Measurements from ENCODE around the gene KBTBD8. TPM values are rescaled to one million over a fixed set of nuclear protein-coding genes. Genes with fewer than 3 reads are reported as not detected.

Gene KBTBD8
- total RNA-seq, 3 donors from 2014 or later (not counting 1 experiment from before 2014, with no cell fraction given) = 8.6 to 11.8 (median 10.8) TPM

DNA sequence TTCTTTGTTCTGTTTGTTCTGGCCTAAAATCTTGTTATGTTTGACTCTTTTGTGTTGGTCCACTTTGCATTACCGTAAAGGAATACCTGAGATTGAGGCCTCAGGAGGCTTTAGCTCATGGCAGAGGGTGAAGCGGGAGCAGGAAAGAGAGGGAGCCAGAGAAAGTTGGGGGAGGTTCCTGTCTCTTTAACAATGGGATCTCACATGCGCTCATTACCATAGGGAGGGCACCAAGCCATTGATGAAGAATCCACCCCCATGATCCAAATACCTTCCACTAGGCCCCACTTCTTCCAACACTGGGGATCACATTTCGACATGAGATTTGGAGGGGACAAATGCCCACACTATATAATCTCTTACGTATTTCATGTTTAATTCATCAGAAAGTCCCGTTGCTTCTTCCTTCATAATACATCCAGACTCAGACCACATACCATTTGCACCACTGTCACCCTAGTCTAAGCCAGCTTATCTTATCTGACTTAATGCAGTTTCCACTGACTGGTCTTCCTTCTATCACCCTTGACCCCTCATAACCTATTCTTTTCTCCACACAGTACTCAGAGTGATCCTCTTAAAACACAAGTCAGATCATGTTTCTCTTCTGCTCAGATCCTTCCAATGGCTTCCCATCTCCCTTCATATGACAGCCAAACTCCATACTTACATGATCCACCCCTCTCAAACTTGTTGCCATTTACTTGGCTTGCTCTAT, 13.5 kb downstream of the KBTBD8 start:
- Histone ChIP-seq H3K4me1 (ENCODE audit: control insufficient read depth, insufficient read depth, low read length) (no peaks in the 10 kb centered on the region), H3K9me3 (ENCODE audit: control insufficient read depth, insufficient read depth, low read length) (no peaks in the 10 kb centered on the region), H3K27me3 (ENCODE audit: control insufficient read depth, insufficient read depth, low read length) (no peaks in the 10 kb centered on the region), H3K4me3 (ENCODE audit: low read length) (no peak overlapping the region), H3K36me3 (ENCODE audit: control insufficient read depth, insufficient read depth, low read length) (peaks cover 31% of the 10 kb centered on the region), H3K27ac (ENCODE audit: low read length) (no peak overlapping the region)
- Mint-ChIP-seq H3K36me3 (peaks cover 7% of the 10 kb centered on the region), H3K9me3 (no peaks in the 10 kb centered on the region), H3K27ac (no peak overlapping the region), H3K4me1 (peaks cover 4 to 5% of the 10 kb centered on the region in 2 donors), H3K27me3 (ENCODE audit: low read depth in 2 of 2) (no peaks in the 10 kb centered on the region), H3K4me3 (no peak overlapping the region)
- no peak for TF ChIP-seq CTCF (IDR thresholded peaks at IDR 0.05)
- ATAC-seq (no peak), DNase-seq (no peak)
- WGBS (ENCODE audit: insufficient coverage) = 95% methylated on average over 6 of the region's 6 CpGs
- intact Hi-C loops (cut with micrococcal nuclease) = no loop called here

GRCh38 chr3:67012564-67012963, 14.5 kb downstream of the KBTBD8 start:
- no peaks in the 10 kb centered on the region for H3K27me3 Mint-ChIP-seq (ENCODE audit: low read depth in 2 of 2)
- no peak for TF ChIP-seq CTCF (IDR thresholded peaks at IDR 0.05)
- peaks cover 7% of the 10 kb centered on the region for H3K36me3 Mint-ChIP-seq
- Histone ChIP-seq H3K27ac (ENCODE audit: low read length) (no peak overlapping the region), H3K27me3 (ENCODE audit: control insufficient read depth, insufficient read depth, low read length) (no peaks in the 10 kb centered on the region), H3K4me3 (ENCODE audit: low read length) (no peak overlapping the region), H3K36me3 (ENCODE audit: control insufficient read depth, insufficient read depth, low read length) (peaks cover 30% of the 10 kb centered on the region), H3K9me3 (ENCODE audit: control insufficient read depth, insufficient read depth, low read length) (no peaks in the 10 kb centered on the region), H3K4me1 (ENCODE audit: control insufficient read depth, insufficient read depth, low read length) (no peaks in the 10 kb centered on the region)
- H3K4me1 Mint-ChIP-seq = peaks cover 4 to 7% of the 10 kb centered on the region in 2 donors
- H3K9me3 Mint-ChIP-seq = no peaks in the 10 kb centered on the region
- DNase-seq = no peak
- intact Hi-C loops (cut with micrococcal nuclease) = no loop called here
- H3K4me3 Mint-ChIP-seq = no peak overlapping the region
- ATAC-seq = no peak
- 81% methylated on average over 5 of the region's 6 CpGs for WGBS (ENCODE audit: insufficient coverage)
- H3K27ac Mint-ChIP-seq = no peak overlapping the region

DNA sequence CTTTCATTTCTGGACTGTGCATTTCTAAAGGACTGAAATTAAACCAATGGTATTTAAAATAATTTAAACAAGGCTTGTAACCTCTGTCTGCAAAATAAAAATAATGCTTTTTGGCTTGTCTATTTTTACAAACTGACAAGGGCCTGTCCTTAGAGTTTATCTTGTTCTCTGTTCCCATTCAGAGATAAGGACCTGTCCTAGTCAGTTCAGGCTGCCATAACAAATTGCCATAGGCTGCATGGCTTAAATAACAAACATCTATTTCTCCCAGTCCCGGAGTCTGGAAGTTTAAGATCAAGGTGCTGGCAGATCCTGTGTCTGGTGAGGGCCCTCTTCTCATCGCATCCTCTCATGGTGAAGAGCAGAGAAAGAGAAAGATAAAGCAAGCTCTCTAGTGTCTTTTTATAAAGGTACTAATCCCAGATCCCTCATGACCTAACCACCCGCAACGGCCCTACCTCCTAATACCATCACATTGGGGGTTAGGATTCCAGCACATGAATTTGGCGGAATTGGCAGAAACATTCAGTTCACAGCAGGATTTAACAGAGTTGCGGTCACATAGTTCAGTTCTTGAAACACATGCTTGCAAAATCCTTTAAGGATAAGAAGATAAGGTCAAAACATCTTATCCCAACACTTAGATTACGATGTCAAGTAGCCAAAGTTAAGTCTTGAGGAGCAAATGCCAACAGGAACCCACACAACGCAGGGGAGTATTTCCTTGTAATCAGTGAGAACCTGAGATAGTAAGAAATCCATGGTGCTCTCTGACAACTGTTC, 17.8 kb downstream of the KBTBD8 start:
- Histone ChIP-seq H3K9me3 (ENCODE audit: control insufficient read depth, insufficient read depth, low read length) (no peaks in the 10 kb centered on the region), H3K36me3 (ENCODE audit: control insufficient read depth, insufficient read depth, low read length) (peaks cover 10% of the 10 kb centered on the region), H3K27ac (ENCODE audit: low read length) (no peak overlapping the region), H3K27me3 (ENCODE audit: control insufficient read depth, insufficient read depth, low read length) (no peaks in the 10 kb centered on the region), H3K4me3 (ENCODE audit: low read length) (no peak overlapping the region), H3K4me1 (ENCODE audit: control insufficient read depth, insufficient read depth, low read length) (peaks cover 5% of the 10 kb centered on the region)
- TF ChIP-seq CTCF (IDR thresholded peaks at IDR 0.05) = no peak
- no peak for DNase-seq
- Mint-ChIP-seq H3K36me3 (no peaks in the 10 kb centered on the region), H3K4me1 (peaks cover 8 to 15% of the 10 kb centered on the region in 2 donors), H3K27me3 (ENCODE audit: low read depth in 2 of 2) (peaks cover 0 to 6% of the 10 kb centered on the region in 2 donors), H3K9me3 (no peaks in the 10 kb centered on the region), H3K27ac (no peak overlapping the region), H3K4me3 (no peak overlapping the region)
- ATAC-seq = no peak
- intact Hi-C loops (cut with micrococcal nuclease) = no loop called here
- WGBS (ENCODE audit: insufficient coverage) = 88% methylated on average over 7 of the region's 8 CpGs
